GM18909 (cell line): Measurements from ENCODE around the gene EDC4.
A peak's percentile ranks its signal among the peaks of the same experiment; 100 is the strongest.
"Not testable (repeated sequence)": the region's sequence is repeated elsewhere in the genome, so short reads cannot be mapped to it uniquely, and the experiment has no call there.

Experiments
- ATAC-seq: cut with Tn5 transposase; IDR thresholded peaks from one replicate; pipeline ENCODE4 v1.9.1; 2021; ENCODE audit warnings: mild to moderate bottlenecking; ENCODE audit not compliant: unreplicated experiment, poor library complexity

Gene EDC4

GRCh38 chr16:67872631-67873434 lies at the start of gene EDC4:
EDC4 (plus strand) TSS chr16:67873052; CDS start chr16:67873262, 210 bp downstream.
- peak; percentile 81 for ATAC-seq

- ATAC-seq, result no peak
Measured at GRCh38 chr16:67825119-67825518, 47.7 kb upstream of the EDC4 start.

- no peak for ATAC-seq
Measured at GRCh38 chr16:67825906-67826305, 46.9 kb upstream of the EDC4 start.

- no peak for ATAC-seq
Measured at GRCh38 chr16:67828651-67829050, 44.2 kb upstream of the EDC4 start.

- ATAC-seq, result no peak
Measured at GRCh38 chr16:67833030-67833414, 39.8 kb upstream of the EDC4 start.

GRCh38 chr16:67833415-67834241 lies 39.2 kb upstream of the EDC4 start:
- ATAC-seq, result peak; percentile 90

GRCh38 chr16:67834242-67834614 lies 38.6 kb upstream of the EDC4 start:
- ATAC-seq, result no peak

GRCh38 chr16:67837190-67837589 lies 35.7 kb upstream of the EDC4 start:
- not testable (repeated sequence) for ATAC-seq

GRCh38 chr16:67837811-67838210 lies 35.0 kb upstream of the EDC4 start:
- no peak for ATAC-seq

- ATAC-seq, result no peak
Measured at GRCh38 chr16:67841198-67841815, 31.5 kb upstream of the EDC4 start.

- peak; percentile 54 for ATAC-seq
Measured at GRCh38 chr16:67841816-67842508, 30.9 kb upstream of the EDC4 start, which contains the start of gene THAP11. THAP11 (plus strand) TSS chr16:67842320; CDS start chr16:67842555, 235 bp downstream.

- peak; percentile 6 for ATAC-seq
Measured at GRCh38 chr16:67842509-67843342, 30.1 kb upstream of the EDC4 start.

- ATAC-seq, result no peak
Measured at GRCh38 chr16:67843343-67843765, 29.5 kb upstream of the EDC4 start.

- ATAC-seq, result no peak
Measured at GRCh38 chr16:67844497-67844896, 28.4 kb upstream of the EDC4 start.

GRCh38 chr16:67845291-67846062 lies 27.4 kb upstream of the EDC4 start:
- ATAC-seq, result no peak

- no peak for ATAC-seq
Measured at GRCh38 chr16:67846063-67846319, 26.9 kb upstream of the EDC4 start.

GRCh38 chr16:67846320-67847063 lies 26.4 kb upstream of the EDC4 start, which contains the start of gene NUTF2:
NUTF2 (plus strand) TSS chr16:67846933; CDS start chr16:67865131, 18,198 bp downstream.
- peak; percentile 61 for ATAC-seq
